ENCODE measurements around the gene DCTD.

- TF ChIP-seq POLR2A (IDR thresholded peaks at IDR 0.05; ENCODE audit: low read length) = no peak
- TF ChIP-seq GATA1 (IDR thresholded peaks at IDR 0.05; ENCODE audit: low read depth, low read length) = no peak
These were observed 68.5 kb downstream of the DCTD start for GRCh38 chr4:182848685-182849084.
